Measurements from ENCODE around the gene KCNJ4.

The KCNJ4 gene

DNA sequence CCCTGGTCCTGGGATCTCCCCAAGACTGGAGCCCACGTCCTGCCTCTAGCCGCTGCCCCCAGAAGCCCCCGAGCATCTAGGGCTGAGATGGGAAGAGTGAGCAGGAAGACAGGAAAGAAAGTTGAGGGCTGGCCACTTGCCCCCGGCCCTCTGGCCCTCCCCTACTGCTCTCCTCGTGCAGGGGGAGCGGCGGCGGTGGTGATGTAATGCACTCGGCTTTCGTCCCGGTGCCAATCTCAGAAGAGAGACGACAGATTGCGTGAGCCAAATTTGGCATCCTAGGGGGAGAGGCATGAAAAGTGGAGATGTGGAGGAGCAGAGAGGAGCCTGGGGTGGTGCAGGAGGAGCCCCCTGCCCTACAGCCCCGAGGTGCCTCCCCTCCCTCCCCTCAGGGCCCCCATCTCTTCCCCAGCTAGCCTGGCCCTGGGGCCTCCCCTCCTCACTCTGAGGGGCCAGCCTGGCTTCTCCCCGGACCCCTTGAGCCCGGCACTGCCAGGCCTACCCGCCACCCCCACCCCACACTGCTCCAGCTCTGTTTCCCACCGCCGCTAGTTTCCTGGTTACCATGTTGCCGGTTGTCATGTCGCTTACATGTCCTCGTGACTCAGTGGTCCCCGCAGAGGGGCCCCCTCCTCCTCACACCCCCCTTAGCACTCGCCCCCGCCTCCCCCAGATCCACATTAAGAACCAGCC, 2.5 kb downstream of the KCNJ4 start:
- DNase-seq, result peak; percentile 60

DNA sequence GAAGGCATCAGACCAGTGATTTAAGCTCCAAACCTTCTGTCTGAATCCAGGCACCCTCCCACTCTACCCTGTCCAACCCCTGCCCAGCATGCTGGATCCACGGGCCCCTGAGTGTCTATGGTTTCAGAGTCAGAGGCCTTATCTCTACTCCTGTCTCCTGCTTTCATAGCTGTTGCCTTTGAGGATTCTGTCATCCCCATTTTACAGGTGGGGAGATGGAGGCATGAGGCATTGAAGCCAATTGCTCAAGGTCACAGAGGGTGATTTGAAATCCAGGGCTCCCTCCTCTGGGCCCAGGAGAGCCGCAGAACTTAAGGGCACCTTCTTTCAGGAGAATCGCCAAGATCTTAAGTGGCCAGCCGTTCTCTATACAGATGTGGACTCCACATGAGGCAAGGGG, 3.1 kb downstream of the KCNJ4 start:
- no peak for DNase-seq

DNA sequence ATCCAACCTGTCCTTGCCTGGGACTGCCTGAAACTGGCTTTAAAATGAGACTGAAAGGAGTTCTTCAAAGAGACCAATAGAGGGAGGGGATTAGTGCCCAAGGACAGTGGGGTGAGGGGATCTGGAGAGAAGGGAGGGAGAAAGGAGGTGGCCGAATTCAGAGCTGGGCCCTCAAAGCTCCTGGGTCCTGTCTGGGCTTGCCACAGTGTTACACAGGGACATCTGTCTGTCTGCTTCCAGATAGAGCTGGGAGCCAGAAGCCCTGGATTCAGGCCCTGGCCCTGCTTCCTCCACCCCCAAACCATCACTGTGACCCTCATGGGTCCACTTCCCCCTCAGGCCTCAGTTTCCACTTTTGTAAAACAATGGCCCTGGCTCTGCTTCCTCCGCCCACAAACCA, 3.6 kb downstream of the KCNJ4 start:
- DNase-seq, result no peak

GRCh38 chr22:38450234-38450797, 4.7 kb downstream of the KCNJ4 start:
- DNase-seq, result no peak

DNA sequence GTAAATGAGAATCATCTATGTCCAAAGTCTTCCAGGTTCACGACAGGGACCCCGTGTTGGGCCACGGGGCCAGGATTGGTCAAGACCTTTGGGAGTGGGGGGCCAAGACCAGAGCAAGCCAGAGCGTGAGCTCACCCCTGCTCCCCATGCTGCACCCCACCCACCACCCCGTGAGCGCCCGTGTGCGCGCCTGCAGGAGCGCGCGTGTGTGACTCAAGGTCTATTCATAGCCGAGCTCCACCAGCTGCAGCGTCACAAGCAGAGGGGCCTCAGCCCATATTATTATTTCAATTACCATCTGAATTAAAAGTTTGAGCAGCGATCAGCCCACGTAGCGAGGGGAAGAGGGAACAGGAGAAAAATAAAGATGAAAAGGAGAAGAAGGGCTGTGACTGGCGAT, 5.2 kb downstream of the KCNJ4 start:
- DNase-seq, result no peak

DNA sequence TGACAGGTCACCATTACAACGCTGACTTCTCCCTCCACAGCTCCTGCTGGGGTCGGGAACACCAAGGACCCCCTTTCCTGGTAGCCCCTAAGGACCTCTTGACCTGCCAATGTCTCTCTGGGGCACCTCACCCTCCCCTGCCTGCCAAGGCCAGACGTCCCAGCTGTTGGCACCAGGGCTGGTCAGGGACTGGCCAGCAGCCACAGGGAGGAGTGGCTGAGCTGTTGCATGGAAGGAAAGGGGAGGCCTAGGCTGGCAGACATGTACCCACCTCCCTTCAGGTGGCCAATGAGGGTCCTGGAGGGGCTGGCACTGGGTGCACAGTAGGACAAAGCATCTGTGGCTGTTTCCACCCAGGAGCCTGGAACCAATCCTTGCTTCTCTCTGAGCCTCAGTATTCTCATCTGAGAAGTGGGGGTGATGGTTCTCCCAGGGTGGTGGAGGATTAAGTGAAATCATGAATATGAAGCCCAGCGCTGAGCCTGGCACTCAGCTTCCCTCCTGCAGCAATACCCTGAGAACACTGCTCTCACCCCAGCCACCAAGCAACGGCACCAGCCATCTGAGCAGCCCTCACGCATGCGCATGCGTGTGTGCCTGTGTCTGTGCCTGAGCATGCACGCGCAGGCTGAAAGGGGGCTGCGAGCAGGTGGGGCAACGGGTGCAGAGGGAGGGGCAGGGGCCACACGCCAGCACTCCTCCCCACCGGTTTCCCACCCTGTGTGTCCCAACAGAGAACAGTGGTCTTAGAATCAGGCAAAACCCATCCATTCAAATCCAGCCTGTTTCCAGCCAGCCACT, 5.9 kb downstream of the KCNJ4 start:
- no peak for DNase-seq

DNA sequence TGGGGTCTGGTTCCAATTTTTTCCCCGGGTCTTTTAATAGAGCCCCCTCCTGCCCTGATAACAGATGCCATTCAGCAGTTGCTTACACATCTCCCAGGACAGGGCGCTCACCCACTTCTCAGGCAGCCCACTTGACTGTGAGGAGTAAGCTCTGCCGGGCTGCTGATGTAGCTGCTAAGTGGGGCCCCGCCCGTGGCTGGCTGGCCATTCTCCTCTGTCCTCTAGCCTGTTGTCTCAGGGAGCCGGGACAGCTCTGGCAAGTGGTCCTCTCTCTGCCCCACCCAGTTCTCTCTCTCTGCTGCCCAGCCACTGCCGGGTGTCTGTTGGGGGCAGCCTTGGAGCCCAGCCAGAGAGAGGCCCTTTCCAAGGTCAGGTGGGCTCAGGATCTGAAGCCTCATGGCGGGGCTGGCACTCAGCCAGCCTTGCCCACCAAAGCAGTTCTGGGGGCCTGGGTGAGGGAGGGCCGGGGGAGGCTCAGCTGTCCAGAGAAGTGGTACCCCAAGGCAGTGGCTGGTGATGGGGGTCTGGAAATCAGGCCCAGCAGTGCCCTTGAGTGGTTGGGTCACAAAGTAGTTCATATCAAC, 8.9 kb downstream of the KCNJ4 start:
- no peak for DNase-seq

DNA sequence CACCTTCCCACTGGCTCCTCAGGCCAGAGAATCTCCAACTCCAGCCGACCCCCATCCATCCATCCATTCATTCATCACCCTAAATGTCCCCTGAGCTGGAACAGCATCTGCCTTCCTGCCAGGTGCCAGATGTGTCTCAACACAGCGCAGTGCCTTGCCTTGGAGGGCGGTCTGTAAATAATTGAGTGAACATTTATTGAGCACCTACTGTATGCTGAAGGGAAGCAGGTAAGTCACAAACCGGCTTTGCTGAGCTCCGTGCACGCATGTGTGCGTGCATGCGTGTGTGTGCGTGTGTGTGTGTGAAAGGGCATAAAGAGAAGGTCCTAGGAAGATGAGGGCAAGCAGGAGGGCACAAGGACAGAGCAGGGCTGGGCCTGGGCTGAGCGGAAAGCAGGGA, 10.2 kb downstream of the KCNJ4 start:
- no peak for DNase-seq

DNA sequence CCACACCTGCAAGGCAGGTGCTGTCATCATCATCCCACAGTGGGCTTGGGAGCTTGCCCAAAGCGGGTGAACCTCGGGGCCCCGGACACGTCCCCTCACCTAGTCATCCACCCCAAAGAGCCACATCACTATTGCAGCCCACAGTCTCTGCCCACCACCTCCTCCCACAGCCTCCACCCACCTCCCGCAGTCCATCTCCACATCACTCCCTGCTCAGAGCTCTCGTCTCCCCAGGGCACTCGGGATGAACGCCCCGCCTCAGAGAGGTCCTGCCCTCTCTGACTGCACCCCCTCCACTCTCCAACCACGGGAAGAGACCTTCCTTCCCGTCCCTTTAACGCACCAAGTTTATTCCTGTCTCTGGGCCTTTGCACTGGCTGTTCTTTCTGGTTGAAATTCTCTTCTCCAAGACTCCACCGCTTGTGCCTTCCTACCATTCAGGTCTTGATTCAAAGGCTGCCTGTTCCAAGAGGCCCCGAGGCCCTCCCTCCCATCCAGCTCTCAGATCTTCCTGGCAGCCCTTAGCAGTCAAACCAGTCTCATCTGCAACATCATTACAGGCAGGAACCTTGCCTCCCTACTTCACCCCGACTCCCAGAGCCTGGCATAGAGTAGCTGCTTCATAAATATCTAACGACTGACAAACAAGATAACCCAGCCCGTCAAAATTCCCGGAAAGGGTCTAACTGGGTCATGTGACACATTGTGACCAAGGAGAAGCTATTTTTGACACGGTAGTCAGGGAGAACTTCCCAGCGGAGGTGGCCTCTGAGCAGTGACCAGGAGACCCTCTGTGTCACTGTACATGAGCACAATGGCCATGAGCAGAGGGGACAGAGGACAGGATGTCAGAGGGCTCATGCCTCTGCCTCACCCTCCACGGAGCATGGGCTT, 11.1 kb downstream of the KCNJ4 start:
- no peak for DNase-seq

DNA sequence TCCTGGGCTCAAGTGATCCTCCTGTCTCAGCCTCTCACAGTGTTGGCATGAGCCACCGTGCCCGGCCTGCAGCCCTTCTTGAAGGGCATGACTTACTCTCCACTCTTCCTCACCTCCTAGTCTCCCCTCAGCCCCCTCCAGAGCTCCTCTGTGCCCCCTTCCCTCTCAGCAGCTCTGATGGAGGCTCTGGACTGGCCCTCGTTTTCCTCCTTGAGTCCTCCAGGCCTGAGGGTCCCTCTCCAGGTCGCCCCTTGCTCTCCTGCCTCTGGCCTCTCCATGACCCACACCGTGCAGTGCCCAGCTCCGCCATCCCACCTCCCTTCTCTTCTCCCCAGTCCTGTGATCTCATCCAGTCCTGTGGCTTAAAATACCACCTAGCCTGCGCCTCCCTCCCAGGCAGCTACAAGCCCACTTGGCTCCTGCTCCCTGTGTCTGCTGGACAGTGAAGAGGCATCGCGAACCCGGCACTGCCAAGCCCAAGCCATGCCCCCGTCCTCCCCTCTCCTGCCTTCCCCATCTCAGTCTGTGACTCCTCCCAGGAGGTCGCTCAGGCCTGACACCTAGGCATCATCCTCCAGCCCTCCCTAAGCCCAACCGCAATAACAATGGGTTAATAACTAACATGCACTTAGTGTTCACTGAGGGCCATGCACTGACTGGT, 11.9 kb downstream of the KCNJ4 start:
- DNase-seq, result no peak

GRCh38 chr22:38441620-38442287, 13.2 kb downstream of the KCNJ4 start:
- DNase-seq, result no peak

DNA sequence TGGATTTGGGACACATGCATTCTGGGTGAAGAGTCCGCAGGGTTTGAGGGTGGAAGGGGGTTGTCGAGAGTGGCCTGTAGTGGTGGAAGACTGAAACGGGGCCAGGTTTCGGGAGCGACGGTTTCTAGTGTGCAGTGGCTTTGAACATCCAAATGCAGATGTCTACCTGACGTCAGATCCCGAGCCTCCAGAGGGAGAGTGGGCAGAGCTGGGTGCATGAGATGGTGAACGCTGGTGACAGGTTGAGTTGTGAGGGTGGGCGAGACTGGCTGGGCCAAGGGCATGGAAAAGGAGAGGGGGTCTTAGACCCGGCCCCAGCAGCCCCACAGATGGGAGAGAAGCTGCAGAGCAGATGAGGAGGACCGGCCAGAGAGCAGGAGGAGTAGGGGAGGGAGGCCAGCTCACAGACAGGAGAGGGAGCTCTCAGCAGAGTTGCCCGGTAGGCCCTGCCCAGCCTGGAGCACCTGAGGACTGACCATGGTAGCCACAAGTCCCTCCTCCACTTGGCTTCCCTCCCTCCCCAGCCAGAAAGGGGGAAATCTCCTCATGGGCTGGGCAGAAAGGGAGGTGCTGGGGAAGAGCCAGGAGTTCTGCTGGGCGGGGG, 14.2 kb downstream of the KCNJ4 start:
- DNase-seq, result no peak

DNA sequence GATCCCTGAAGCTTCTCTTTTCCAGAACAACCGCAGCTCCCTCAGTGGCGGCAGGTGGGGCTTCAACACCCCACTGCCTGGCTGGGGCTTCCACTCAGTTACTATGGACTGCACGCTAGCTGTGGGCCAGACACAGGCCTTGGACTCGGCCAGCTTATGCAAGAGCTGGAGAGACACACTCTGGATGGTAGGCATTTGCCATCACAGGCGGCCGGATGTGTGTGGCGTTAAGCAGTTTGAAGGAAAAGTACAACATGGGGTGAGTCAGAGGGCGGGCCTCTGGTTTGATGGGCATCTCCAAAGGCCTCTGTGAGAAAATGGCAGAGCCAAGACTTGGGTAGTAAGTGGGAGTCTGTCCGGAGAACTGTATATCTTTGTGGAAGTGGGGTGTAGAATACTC, 17.6 kb downstream of the KCNJ4 start:
- no peak for DNase-seq

- no peak for DNase-seq
These were observed 18.2 kb downstream of the KCNJ4 start for GRCh38 chr22:38436629-38437395.

DNA sequence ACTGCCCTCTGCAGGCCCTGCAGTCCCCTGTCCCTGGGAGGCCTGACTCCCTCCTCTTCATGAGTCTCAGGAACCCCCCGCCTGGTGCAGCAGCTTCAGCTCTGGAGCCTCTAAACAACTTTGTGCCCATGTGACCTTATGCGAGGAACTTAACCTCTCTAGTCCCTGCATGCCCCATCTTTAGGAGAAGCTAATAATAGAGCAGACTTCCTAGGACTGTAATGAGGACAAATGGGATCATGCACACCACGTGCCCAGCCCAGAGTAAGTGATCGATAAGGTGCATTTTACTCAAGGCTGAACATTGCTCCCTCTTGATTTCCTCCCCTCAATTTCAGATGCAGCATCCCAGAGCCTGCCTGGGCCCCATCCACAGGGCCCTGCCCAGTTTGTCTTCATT, 19.0 kb downstream of the KCNJ4 start:
- DNase-seq, result no peak

DNA sequence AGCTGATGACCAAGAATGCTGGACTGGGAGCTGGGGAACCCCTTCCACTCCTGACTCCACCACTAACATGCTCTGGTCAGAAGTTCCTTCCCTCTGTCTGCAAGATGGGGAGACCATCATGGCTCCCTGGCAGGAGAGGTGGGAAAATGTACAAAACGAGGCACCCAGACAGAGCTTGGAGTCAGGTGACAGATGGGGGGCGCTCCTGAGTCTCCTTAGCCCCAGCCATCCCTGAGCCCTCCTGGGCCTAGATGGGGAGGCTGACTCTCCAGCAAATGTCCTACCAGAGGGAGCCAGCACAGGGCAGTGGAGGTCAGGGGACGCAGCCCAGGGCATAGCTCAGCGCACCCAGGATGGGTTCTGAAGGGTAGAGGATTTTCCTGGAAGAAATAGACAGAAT, 20.0 kb downstream of the KCNJ4 start:
- DNase-seq, result no peak

GRCh38 chr22:38433871-38434270, 21.1 kb downstream of the KCNJ4 start:
- no peak for DNase-seq

DNA sequence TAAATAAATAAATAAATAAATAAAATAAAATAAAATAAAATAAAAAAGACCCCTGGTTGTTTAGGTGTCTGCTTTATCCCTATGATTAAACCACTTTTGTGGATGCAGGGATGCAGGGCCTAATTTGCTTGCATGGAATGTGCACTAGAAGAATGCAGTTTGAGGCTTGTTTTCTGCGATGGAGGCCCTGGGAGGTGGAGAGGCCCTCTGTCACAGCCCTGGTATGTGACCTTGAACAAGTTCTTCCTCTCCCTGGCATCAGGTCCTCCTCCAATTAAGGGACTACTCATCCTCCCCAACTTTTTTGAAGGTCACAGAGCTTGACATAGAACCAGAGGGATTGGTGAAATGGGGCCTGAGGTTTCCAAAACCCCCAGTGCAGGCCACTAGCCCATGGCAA, 22.7 kb downstream of the KCNJ4 start:
- peak; percentile 57 for DNase-seq

DNA sequence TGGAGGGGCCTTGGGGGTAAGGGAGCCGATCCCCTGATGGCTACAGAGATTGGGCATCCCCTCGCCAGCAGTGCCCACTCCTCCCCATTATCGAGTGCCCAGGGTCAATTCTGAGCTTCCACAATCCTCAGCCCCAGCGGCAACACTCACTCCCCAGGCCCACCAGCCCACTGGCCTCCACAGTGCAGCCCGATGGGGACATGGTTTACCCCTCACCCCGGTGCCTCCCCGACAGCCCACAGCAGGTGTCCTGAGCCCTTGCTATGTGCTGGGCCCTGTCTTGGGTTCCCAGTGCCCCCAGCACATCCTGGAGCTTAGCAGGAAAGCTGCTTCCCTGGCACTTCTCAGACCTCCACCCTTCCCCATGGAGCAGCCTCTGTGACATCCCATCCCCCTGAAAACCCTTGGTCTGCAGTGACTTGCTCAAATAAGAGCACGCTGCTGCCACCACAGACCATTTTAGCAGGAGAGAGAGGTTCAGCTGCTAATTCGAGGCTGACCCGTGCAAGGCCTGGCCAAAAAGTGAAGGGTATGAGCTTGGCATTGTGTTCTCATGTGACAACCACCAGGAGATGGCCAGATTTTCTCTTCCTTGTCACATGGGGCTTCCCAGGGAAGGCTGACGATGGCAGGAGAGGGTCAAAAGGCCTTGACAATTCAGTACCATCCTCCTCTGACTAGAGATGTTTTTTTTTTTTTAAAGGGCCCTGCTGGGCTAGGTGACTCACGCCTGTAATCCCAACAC, 23.6 kb downstream of the KCNJ4 start:
- peak; percentile 25 for DNase-seq
